GM19397 (cell line): Measurements from ENCODE around the gene XPO4.

Source experiments
- ATAC-seq: cut with Tn5 transposase; IDR thresholded peaks from one replicate; pipeline ENCODE4 v1.9.1; 2021; ENCODE audit warnings: mild to moderate bottlenecking, moderate library complexity; ENCODE audit not compliant: unreplicated experiment

XPO4 gene

DNA sequence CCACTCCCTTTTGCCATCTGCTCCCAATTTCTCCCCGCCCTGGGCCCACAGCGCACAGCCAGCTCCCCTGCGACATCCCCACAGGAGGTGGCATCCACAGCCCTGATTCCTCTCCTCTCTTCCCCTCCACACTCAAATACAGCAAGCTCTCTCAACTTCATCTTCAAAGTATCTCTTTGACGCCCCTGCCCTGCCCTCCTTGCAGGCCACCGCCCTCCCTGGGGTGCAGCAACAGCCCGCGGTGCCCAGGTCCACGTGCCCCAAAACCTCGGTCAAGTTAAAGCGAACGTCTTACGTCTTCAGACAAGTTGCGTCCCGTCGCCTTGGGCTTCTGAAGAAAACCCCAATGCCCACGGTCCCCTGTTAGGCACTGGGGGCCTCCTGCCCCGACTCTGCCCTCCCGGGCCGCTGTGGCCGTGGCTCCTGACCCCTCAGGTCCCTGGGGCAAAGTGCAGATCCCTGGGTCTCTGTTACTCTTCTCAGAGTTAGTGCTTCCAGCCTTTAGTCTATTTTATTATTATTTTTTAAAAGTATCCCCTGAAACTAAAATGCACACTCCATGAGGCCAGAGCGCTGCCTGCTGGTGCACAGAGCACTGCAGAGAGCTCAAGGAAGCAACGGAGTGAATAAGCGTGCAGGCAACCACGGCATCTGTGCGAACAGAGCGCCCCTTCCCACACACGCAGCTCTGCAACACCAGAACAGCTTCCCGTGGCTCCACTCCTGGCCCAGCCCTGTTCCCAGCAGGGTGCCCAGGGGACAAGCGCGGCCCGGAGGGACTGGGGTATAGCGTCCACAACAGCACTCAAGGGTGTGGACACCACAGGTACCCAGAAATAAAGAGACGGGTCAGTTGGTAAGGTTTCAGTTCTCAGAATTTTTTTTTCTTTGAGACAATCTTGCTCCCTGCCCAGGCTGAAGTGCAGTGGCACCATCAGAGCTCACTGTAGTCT is 172.6 kb downstream of the XPO4 start:
- ATAC-seq = no peak

DNA sequence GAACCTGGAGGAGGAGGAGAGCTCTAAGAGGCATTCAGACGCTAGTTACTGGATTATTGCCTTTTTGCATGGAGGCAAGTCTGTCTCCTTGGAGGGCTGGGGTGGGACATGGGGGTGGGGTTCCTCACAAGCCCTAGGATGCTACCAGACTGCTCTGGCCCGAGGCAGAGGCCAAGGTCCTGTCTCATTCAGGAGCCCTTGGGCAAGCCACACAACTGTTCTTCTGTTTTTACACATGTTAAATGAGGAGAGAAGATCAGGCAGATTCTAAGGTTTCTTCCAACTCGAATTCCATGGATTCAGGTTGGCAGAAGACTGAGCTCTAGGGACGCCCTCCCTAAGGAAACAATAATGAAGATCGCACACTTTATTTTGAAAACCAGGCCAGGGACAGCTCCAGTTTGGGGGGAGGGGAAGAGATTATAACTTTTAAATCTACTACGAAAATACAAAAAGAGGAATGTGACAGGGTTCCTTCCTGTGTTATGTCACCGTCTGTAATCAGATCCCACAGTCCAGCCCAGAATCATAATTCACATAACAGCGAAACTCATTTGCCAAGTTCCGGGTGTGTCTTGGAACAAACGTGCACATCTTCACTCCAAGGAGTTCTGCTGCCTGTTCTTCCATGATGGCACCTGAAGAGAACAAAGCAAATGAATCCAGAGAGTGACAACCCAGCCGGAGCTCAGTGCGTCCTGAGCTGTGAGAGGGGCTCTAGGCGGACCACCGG is 173.8 kb downstream of the XPO4 start:
- ATAC-seq = no peak

DNA sequence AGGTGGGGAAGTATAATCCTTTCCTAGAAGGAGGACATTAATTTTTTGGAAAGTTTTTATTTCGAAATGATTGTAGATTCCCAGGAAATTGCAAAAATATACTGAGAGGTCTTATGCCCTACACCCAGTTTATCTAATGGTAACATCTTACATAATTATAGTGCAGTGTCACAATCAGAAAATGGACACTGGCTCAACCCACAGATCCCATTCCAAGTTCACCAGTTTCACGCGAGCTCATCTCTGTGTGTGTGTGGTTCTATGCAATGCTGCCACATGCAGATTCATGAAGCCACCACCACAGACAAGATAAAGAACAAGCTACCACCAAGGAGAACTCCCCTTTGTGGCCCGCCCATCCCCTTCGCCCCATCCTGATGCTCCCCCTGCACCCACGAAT is 174.7 kb downstream of the XPO4 start:
- no peak for ATAC-seq
